Lower leg skin (tissue), 3 donors: Measurements from ENCODE around the gene ADGRL4.

ENCODE experiments used
- POLR2A ChIP-seq, 2 donors: fragments of 450-650 bp; IDR thresholded peaks; one replicate each; pipeline ENCODE4 v1.6.1; 2016 to 2017; ENCODE audit warnings: antibody characterized with exemption in 2 of 2, mild to moderate bottlenecking in 1 of 2, moderate library complexity in 1 of 2
- TF ChIP-seq, protein P1 (sequence below), 3 donors: fragments of 450-650 bp; IDR thresholded peaks; one replicate each; pipeline ENCODE4 v1.5.1; 2016; ENCODE audit warnings: antibody characterized with exemption in 3 of 3, mild to moderate bottlenecking in 3 of 3, moderate library complexity in 2 of 3

GRCh38 chr1:78918157-78918556 is 88.4 kb downstream of the ADGRL4 start:
- TF ChIP-seq, protein P1, sequence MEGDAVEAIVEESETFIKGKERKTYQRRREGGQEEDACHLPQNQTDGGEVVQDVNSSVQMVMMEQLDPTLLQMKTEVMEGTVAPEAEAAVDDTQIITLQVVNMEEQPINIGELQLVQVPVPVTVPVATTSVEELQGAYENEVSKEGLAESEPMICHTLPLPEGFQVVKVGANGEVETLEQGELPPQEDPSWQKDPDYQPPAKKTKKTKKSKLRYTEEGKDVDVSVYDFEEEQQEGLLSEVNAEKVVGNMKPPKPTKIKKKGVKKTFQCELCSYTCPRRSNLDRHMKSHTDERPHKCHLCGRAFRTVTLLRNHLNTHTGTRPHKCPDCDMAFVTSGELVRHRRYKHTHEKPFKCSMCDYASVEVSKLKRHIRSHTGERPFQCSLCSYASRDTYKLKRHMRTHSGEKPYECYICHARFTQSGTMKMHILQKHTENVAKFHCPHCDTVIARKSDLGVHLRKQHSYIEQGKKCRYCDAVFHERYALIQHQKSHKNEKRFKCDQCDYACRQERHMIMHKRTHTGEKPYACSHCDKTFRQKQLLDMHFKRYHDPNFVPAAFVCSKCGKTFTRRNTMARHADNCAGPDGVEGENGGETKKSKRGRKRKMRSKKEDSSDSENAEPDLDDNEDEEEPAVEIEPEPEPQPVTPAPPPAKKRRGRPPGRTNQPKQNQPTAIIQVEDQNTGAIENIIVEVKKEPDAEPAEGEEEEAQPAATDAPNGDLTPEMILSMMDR (IDR thresholded peaks at IDR 0.05), result no peak
- TF ChIP-seq POLR2A (IDR thresholded peaks at IDR 0.05), result no peak
